GM21367 (cell line): ENCODE results near the gene PPP1R7.
"Not testable (repeated sequence)": the region's sequence is repeated elsewhere in the genome, so short reads cannot be mapped to it uniquely, and the experiment has no call there.

Source experiments
- ATAC-seq: cut with Tn5 transposase; IDR thresholded peaks from one replicate; pipeline ENCODE4 v1.9.1; 2021; ENCODE audit not compliant: unreplicated experiment

Gene PPP1R7

DNA sequence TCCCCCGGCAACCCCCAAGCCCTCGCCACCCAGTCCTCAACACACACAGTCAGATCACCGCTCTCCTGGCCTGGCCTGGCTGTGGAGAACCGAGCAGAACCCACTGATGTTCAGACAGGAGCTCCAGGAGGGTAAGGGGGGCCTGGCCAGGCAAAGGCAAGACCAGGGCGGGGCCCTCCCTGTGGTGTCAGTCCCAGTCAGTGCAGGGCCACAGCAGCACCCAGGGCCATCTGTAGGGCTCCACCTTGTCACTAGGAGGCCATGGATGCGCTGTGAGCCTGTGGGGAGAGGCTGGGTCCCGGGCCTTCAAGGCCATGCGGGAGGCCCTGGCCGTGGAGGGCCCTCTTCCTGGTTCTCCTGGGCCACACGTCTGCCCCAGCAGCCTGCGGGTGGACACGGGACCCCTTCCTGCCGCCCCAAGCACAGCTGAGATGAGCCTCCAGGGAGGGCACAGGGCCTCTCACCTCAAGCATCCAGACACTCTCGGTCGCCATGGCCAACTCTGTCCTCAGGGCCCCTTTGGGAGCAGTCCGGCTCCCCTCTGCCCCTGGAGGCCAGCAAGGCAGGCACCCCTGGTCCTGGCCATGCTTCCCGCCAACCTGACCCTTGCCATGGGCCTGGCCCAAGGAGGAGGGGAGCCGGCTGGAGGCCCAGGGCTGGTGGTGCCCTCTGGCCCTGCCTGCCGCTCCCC lies 40.2 kb downstream of the PPP1R7 start:
- no peak for ATAC-seq

DNA sequence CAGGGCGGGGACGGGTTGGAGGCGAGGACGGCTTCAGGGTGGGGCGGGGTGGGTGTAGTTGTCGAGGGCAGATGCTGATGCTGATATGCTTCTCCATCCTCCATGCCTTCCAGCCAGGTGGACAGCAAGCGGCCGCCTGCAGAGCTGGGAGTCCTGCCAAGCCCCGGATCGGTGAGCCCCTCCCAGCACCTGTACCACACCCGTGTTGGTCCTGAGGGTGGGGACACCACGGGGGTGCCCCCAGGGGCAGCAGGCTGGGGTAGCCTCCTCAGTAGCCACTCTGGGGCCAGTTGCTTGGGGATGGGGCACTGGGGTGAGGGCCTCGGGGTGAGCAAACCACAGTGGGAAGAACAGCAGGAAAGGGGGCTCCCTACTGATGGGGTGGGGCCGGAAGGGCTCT lies 40.8 kb downstream of the PPP1R7 start:
- ATAC-seq: no peak

DNA sequence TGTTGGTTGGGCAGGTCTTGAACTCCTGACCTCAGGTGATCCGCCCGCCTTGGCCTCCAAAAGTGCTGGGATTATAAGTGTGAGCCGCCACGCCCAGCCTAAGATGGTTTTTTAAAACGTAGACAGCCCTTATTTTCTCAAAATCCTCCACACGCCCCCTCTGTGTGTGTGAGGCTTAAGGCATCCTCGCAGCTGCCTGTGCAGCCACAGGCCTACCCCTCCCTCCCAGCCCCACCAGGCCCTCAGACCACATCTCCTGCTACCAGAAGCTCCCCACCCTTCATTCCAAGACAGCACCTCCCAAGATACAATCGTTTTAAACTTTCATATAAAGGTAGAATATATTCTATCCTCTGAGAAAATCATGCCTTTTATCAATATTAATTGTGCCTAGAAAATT lies 43.0 kb downstream of the PPP1R7 start:
- ATAC-seq: no peak

DNA sequence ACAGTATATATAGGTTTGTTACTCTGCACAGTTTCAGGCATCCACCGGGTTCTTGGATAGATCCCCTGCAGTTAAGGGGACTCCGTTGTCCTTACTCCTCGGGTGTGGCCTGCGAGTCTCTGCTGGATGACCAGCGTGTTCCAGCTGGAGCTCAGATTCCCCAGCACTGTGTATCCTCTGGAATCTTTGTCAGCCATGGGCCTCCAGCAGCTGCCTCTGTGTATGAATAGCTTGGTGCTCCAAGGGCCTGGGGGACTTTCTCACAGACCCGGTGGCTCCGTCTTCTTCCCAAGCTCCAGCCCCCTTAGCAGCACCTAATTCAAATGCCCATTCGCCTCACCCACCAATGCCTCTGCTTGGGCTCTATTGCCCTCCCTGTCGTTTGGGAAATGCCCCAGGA lies 44.5 kb downstream of the PPP1R7 start:
- no peak for ATAC-seq

DNA sequence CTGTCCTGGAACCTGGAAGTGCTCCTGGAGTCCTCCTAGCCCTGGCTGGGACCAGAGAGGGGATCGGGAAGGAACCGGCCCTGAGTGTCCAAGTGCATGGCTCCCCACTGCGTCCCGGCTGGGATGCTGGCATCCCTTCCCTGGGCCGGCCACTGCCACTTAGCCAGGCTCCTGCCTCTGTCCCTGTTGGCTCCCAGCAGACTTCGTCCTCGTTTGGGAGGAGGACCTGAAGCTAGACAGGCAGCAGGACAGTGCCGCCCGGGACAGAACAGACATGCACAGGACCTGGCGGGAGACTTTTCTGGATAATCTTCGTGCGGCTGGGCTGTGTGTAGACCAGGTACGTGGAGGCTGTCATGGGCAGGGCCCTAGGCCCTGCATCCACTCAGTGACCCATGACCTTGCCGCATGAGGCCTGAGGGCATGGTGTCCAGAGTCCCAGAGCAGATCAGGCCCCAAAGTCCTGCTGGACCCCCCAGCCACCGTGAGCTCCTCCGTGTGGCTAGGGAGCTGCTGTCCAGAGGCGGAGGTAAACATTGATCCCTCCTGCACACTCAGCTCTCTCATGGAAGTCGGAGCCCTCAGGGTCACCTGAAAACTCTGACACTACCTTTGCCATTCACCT lies 45.4 kb downstream of the PPP1R7 start:
- no peak for ATAC-seq

DNA sequence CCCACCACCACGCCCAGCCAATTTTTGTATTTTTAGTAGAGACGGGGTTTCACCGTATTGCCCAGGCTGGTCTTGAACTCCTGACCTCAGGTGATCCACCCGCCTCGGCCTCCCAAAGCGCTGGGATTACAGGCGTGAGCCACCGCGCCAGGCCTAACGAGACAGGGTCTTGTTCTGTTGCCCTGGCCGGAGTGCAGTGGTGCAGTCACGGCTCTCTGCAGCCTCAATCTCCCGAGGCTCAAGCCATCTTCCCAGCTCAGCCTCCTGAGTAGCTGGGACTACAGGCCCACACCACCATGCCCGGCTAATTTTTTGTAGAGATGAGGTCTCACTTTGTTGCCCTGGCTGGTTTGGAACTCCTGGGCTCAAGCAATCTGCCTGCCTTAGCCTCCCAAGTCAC lies 47.0 kb downstream of the PPP1R7 start:
- not testable (repeated sequence) for ATAC-seq

DNA sequence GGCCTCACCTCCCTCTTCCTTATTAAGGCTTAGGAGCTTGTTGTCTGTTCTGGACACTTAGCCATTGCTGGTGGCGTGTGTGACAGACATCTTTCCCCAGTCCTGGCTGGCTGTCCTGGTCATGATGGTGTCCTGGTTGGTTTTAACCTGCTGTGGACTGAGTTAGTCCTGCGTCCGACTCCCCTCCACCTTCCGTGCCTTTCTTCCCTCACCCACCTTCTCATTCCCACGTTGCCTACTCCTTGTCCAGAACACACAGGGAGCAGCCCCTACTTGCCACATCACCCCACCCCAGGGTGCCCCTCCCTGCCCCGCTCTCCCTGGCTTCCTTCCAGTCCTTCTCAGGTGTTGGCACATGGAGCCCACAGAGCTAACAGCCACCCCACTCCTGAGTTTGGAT lies 47.7 kb downstream of the PPP1R7 start:
- ATAC-seq: no peak

DNA sequence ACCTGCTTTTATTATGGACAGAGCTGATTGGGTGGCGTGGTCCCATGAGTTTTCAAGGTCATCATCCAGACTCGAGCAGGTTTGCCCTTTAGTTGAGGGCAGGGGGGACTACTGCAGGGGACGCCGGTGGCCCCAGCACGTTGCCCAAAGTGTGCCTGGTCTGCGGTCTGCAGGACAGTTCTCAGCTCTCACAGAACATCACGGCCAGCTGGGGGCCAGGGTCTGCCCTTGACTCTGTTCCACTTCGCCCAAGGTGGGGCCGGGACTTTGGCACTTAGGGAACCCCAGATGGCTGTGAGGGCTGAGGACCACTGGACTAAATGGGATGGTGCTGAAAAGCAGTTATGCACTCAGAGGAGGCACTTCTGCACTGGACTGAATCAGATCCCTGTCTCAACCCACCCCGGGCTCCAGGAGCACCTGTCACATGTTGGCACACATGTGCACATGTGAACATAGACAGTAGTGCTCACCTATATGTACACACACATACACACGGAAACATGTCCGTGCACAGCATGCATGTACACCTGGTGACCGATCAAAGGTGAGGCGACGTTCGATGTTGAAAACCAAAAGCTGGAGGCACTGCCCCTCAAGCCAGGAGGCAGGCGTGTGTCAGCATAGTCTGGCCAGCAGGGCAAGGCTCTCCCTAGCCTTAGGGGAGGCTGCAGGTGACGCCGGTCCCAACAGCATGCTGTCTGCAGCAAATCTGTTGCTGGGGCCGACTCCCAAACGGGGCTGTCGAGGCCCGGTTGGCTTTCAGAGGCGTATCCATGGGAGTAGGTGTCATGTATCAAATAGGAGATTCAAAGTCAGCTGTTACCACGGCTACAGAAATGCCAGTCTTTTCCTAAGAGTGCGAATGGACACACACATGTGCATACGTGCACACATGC lies 48.4 kb downstream of the PPP1R7 start:
- ATAC-seq: no peak

DNA sequence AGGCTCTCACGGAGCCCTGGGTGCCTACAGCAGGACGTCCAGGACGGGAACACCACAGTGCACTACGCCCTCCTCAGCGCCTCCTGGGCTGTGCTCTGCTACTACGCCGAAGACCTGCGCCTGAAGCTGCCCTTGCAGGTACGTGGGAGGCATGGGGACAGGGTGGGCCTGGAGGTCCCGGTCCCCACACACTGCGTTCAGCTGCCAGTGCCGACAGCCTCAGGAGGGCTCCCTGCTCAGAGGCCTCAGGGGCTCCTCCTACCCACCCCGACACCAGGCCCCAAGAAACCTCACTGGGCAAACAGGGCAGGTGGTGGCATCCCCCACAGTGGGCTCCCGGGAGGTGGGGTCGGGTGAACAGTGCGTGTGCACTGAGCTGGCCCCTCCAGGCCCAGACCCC lies 49.0 kb downstream of the PPP1R7 start:
- no peak for ATAC-seq

DNA sequence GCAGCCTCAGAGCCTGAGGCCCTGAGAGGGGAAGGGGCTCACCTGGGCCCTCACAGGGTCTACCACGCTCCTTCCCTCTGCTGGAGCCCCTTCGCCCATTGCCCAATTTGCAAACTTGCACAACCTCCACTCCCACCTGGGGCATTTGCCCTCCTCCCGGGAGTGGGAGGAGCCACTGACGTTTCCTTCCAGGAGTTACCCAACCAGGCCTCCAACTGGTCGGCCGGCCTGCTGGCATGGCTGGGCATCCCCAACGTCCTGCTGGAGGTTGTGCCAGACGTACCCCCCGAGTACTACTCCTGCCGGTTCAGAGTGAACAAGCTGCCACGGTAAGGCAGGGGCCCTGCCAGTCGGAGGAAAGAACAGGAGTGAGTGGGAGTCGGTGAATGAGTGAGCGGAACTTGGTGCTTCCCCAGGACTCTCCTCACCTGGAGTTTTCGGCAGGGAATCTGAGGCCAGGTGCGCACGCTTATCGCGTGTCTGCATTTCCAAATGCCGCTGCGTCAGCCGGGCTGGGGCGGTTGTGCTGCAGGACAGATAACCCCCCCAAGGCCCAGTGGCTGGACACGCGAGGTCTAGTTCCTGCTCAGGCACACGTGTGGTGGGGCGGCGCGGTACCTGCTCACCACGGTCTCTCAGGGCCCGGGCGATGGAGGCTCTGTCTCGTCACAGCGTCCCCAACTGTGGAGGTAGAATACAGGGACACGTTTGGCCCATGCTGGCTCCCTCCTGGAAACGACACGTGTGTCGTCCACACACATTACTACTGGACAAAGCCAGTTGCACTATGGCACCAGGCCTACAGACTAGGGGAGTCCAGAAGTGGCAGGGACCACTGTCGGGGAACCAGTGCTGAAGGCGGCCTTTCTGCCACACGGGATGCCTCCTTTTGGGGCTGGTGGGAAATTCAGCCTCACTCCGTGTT lies 49.9 kb downstream of the PPP1R7 start:
- ATAC-seq: no peak

DNA sequence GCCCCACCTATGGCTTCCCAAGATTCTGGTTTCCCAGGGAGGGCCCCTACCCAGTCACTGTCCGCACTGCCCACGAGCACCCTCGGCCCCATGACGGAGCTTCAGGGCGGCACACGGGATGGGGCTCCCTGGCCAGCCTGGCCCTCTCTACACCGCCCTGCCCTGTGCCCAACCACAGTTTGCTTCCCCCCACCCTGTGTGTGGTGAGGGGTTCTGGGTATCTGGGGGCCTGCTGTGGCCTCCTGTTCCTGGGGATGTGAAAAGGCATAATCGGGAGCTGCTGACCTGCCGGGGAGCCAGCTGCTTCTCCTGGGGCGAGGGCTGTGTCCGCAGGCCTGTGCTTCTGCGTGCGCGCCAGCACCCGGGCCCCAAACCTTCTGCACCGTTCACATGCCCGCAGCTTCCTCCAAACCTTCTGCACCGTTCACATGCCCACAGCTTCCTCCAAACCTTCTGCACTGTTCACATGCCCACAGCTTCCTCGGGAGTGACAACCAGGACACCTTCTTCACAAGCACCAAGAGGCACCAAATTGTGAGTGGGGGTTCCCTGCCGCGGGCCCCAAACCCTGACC lies 50.6 kb downstream of the PPP1R7 start:
- ATAC-seq: no peak

DNA sequence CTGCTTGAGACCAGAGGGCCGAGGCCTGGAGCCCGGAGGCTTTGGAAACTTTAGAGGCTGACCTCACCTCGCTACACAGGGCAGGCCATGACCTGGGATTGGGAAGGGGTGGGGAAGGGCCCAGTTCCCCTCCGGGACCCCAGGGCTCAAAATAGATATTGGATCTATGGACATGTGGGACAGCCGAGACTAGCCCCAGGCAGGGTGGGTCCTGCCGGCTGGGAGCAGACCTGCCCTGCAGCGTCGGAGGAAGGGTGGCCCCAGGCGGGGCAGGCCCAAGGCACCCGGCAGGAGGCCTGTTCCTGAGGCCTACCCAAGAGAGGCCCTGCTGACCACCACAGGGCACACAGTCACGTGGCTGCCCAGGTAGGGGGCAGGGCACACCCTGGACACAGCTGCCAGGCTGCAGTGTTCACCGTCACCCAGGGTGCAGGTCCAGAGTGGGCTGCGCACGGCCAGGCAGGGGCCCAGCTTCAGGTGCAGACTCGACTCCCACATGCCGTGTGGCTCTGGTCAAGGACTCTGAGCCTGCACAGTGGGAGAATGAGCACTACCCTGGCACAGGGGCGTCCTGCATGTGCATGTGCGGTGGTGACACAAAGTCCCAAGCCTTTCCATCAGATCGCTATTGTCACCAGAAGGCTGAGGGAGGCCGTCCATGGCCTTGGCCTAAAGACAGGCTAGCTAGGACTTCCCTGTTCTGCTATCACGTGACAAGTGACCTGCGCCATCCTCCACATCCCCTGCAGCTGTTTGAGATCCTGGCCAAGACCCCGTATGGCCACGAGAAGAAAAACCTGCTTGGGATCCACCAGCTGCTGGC lies 51.4 kb downstream of the PPP1R7 start:
- no peak for ATAC-seq

DNA sequence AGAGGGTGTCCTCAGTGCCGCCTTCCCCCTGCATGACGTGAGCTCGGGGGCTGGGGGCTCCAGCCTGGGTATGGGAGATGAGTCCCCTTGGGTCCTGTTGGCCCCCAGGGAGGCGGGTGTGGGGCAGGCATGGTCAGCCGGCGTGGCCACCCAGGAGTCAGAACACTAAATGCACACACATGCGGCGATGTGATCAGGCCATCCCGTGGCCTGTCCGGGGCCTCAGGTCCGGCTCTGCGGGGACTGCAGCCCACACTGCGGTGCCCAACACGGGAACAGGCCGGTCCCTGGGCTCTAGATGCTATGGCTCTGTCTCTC lies 52.0 kb downstream of the PPP1R7 start:
- no peak for ATAC-seq

DNA sequence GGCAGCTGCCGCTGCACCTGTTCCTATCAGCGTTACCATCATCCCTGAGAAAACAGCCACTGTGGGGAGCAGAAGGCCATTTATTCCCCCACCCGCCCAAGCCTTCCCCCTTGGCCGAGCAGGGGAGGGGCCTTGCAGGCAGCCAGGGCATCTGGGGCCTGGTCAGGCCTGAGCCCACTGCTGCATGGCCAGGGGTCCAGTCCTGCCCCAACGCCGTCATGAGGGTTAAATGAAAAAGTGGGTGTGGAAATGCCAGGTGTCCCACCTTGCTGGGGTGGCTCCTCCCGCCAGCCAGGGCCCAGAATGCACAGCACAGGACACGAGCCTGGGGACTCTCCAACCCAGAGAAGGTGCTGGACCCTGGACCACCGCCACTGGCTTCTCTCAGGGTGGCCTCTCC lies 52.4 kb downstream of the PPP1R7 start:
- no peak for ATAC-seq

DNA sequence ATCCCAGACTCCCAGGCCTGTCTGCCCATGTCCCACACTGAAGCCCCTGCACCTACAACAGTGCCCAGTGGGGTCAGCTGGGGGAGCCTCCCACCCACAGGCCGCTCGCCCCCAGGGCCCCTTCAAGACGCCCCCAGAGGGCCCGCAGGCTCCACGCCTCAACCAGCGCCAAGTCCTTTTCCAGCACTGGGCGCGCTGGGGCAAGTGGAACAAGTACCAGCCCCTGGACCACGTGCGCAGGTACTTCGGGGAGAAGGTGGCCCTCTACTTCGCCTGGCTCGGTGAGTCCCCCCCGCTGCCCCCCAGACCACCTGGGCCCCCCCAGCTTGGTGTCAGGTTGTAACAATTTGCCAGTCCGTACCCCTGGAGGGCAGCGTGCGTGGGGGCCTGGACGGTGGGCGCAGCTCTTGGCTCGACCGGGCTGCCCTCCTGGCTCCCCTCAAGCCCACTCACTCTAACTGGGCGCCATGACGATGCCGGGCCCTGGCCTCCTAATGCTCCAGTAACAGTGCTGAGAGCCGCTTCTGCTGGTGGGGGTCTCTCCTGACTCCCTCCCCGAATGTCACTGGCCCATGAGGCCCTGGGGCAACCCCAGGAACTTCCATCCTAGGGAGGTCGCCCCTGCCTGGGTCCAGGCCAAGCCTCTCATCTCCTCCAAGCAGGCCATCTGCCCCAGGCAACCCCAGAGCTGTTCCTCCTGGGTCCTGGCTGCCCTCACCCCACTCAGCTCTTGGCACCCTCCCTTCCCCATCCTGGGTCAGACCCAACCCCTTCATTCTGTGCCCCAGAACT lies 53.1 kb downstream of the PPP1R7 start:
- no peak for ATAC-seq

DNA sequence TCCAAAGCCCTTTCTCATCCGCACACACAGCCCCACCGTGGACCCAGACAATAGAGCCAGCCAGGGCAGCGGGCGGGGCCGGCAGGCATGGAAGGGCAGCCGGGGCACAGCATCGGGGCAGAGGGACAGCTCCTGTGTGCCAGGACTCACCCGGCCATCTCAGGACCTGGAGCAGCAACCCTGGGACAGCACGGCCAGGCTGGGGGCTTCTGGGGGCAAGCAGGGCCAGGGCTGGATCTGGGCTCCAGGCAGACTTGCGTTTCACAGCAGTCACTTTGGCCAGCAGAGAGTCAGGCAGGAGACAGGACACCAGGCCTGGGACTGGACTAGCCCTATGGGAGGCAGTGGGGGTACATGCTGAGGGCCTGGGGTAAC lies 53.7 kb downstream of the PPP1R7 start:
- no peak for ATAC-seq

DNA sequence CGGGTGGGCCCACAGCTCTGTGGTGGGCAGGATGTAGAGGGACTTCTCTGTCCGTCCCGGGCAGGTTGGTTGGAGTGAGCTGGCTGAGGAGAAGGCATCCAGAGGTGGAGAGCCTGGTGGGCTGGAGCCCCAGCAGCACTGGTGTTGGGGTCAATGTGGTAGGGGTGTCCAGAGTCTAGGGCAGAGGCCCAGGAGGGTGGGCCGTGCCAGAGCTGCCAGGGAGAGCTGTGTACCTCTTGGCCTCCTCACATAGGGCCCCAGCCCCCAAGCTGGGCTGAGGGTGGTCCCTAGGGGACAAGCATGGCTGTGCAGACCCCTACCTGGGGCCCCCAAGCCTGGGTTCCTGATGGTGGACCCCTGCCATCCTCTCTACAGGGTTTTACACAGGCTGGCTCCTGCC lies 54.2 kb downstream of the PPP1R7 start:
- ATAC-seq: no peak

DNA sequence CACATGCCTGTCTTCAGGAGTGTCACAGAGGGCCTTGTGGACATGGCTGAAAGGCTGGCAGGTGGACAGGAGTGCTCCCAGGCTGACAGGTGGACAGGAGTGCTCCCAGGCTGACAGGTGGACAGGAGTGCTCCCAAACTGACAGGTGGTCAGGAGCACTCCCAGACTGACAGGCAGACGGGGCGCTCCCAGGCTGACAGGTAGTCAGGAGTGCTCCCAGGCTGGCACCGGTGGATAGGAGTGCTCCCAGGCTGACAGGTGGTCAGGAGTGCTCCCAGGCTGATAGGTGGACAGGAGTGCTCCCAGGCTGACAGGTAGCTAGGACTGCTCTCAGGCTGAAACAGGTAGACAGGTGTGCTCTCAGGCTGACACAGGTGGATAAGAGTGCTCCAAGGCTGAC lies 54.8 kb downstream of the PPP1R7 start:
- ATAC-seq: no peak

DNA sequence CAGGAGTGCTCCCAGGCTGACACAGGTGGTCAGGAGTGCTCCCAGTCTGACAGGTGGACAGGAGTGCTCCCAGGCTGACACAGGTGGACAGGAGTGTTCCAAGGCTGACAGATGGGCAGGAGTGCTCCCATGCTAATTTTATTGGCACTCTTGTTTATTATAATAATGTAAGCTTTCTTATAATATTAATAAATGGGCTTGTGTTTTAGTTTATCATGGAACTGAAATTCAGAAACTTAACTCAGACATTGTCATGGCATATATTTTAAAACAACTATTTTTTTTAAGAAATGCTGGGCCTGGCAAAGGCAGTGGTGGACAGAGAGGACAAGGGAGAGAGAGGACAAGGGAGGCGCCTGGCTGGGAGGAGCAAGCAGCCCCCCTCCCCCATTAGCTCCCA lies 56.9 kb downstream of the PPP1R7 start:
- ATAC-seq: no peak
